Neural crest cell (in vitro differentiated cells): ENCODE data around the gene ADD2. TPM values are rescaled to one million over a fixed set of nuclear protein-coding genes. Genes with fewer than 3 reads are reported as not detected.

Experiments
- DNase-seq: peaks from one replicate; pipeline ENCODE4 v3.0.0; 2021; ENCODE audit warnings: low read depth, mixed read lengths, low spot score
- H3K27ac Mint-ChIP-seq: one replicate; pipeline ENCODE4 v1.8.0; 2021; ENCODE audit warnings: mild to moderate bottlenecking, mixed read lengths; ENCODE audit not compliant: unreplicated experiment
- H3K27me3 Mint-ChIP-seq: 2 replicates; pipeline ENCODE4 v1.8.0; 2021; ENCODE audit warnings: low read depth, mild to moderate bottlenecking, mixed read lengths
- H3K36me3 Mint-ChIP-seq: 2 replicates; pipeline ENCODE4 v1.8.0; 2021; ENCODE audit warnings: low read depth, mild to moderate bottlenecking, mixed read lengths
- H3K4me1 Mint-ChIP-seq: 2 replicates; pipeline ENCODE4 v1.8.0; 2021; ENCODE audit warnings: mixed read lengths
- H3K4me3 Mint-ChIP-seq: one replicate; pipeline ENCODE4 v1.8.0; 2021; ENCODE audit warnings: mild to moderate bottlenecking, mixed read lengths
- H3K9me3 Mint-ChIP-seq: 2 replicates; pipeline ENCODE4 v1.8.0; 2021; ENCODE audit warnings: mixed read lengths
- total RNA-seq: library from RNA; stranded (reverse); gene quantifications from 2 replicates; pipeline ENCODE4 v1.2.1, GENCODE V29; 2021
- TF ChIP-seq, protein P1 (sequence below): fragments of 200-600 bp; sonication (generic); conservative IDR thresholded peaks from 2 replicates; pipeline ENCODE4 v1.5.0; 2021; ENCODE audit warnings: antibody characterized with exemption, mild to moderate bottlenecking

ADD2 gene
- total RNA-seq, 1 donor from 2014 or later, result 31.8 TPM

GRCh38 chr2:70676301-70677035 is 91.5 kb downstream of the ADD2 start:
- H3K27ac Mint-ChIP-seq, result no peak overlapping the region
- no peak for DNase-seq
- peaks cover 15% of the 10 kb centered on the region for H3K36me3 Mint-ChIP-seq
- peaks cover 2% of the 10 kb centered on the region for H3K4me1 Mint-ChIP-seq
- no peaks in the 10 kb centered on the region for H3K9me3 Mint-ChIP-seq
- no peaks in the 10 kb centered on the region for H3K27me3 Mint-ChIP-seq
- TF ChIP-seq, protein P1, sequence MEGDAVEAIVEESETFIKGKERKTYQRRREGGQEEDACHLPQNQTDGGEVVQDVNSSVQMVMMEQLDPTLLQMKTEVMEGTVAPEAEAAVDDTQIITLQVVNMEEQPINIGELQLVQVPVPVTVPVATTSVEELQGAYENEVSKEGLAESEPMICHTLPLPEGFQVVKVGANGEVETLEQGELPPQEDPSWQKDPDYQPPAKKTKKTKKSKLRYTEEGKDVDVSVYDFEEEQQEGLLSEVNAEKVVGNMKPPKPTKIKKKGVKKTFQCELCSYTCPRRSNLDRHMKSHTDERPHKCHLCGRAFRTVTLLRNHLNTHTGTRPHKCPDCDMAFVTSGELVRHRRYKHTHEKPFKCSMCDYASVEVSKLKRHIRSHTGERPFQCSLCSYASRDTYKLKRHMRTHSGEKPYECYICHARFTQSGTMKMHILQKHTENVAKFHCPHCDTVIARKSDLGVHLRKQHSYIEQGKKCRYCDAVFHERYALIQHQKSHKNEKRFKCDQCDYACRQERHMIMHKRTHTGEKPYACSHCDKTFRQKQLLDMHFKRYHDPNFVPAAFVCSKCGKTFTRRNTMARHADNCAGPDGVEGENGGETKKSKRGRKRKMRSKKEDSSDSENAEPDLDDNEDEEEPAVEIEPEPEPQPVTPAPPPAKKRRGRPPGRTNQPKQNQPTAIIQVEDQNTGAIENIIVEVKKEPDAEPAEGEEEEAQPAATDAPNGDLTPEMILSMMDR, result no peak
- H3K4me3 Mint-ChIP-seq, result no peak overlapping the region

DNA sequence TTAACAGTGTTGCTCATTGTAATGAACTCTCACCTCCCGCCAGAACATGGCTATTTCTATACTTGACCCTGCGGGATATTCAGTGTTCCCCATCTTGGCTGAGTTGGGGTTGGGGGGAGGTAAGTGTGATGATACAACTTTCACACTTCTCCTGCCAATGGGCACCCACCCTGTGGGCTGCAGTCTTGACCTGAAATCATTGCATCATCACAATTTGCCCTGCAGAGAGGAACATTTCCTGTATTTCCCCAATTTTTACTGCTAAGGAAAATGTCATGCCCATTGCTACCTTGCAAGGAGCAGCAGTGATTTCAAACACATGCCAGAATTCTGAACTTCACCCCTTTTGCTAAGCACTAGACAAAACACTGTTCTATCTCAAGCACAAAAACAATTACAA is 92.1 kb downstream of the ADD2 start:
- Mint-ChIP-seq H3K27me3 (no peaks in the 10 kb centered on the region), H3K4me1 (peaks cover 5% of the 10 kb centered on the region), H3K4me3 (no peak overlapping the region), H3K9me3 (no peaks in the 10 kb centered on the region), H3K27ac (no peak overlapping the region), H3K36me3 (peaks cover 15% of the 10 kb centered on the region)
- TF ChIP-seq, protein P1, result no peak
- DNase-seq, result no peak

DNA sequence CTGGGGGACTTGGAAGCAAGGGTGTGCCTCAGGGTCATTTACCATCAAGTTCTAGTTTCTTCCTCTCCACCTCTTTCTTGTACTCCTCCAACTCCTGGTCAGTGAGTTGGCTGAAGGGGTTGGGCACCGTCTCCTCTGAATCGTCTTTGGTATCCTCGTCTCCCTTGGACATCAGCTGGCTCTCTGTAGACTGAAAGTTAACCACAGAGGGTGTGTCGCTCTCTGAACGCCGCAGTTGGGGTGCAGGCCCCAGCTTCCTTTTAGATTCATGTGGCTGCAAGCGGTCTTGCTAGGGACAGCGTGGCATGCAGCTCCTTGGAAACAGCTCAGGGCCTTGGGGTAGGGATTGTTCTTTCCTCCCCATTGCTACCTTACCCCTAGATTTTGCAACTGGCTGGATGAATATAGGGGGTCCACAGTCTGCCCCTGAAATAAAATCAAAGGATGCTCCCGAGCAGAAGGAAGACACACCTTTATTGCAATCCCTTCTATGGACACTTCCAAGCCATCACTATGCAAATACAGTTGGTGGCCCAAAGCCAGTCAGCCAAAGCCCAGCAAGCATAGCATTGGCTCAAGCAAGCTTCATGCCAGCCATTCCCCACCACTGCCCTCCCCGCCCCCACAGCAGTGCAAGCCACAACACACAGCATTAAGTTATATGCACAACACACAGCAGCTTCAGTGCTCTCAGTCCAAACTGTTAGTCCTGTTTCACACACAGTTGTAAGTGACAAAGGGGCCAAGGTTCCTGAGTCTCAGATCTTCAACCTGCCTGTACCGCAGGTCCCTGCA is 93.2 kb downstream of the ADD2 start:
- TF ChIP-seq, protein P1, result no peak
- no peaks in the 10 kb centered on the region for H3K27me3 Mint-ChIP-seq
- H3K36me3 Mint-ChIP-seq, result peaks cover 18% of the 10 kb centered on the region

GRCh38 chr2:70673041-70673647 is 94.9 kb downstream of the ADD2 start:
- TF ChIP-seq, protein P1, result no peak
- no peak for DNase-seq
- Mint-ChIP-seq H3K4me1 (peaks cover 5% of the 10 kb centered on the region), H3K27ac (no peak overlapping the region), H3K27me3 (no peaks in the 10 kb centered on the region), H3K36me3 (peaks cover 20% of the 10 kb centered on the region), H3K4me3 (no peak overlapping the region), H3K9me3 (no peaks in the 10 kb centered on the region)

More for the DNA sequence above, 93.2 kb downstream of the ADD2 start:
- peak overlapping the region; percentile 35 for H3K27ac Mint-ChIP-seq
- no peaks in the 10 kb centered on the region for H3K9me3 Mint-ChIP-seq
- peaks cover 5% of the 10 kb centered on the region for H3K4me1 Mint-ChIP-seq
- DNase-seq, result no peak
- no peak overlapping the region for H3K4me3 Mint-ChIP-seq

DNA sequence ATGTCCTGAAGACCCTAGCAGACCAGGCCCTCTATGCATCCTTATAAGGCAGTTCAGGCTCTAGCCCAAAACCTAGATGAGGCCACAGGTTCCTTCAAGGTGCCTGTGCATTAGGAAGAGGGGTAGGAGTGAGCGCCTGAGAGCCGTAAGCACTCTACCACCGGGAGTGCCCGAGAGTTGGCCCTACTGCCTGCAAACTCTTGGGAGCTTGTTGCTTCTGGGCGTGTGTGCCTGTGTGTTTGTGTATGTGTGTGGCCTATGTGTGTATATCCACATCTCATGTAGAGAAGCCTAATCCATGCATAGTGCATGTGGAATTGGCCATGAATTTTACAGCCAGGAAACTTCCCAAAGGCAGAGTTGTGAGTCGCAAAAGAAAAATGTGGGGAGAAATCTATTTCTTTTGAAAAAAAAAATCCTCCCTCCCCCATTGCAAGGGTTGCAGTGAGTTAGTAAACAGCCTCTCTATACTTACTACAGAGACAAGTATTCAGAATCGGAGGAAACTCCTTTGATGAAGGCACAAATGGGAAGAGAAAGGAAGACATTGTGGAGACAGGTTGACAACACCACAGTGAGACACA is 96.8 kb downstream of the ADD2 start:
- no peak overlapping the region for H3K4me3 Mint-ChIP-seq
- peaks cover 5% of the 10 kb centered on the region for H3K4me1 Mint-ChIP-seq
- H3K36me3 Mint-ChIP-seq, result peaks cover 18% of the 10 kb centered on the region
- H3K27ac Mint-ChIP-seq, result no peak overlapping the region
- H3K27me3 Mint-ChIP-seq, result no peaks in the 10 kb centered on the region
- DNase-seq, result no peak
- no peaks in the 10 kb centered on the region for H3K9me3 Mint-ChIP-seq
- TF ChIP-seq, protein P1, result no peak
